Activated CD4-positive, alpha-beta T cell treated with anti-CD3 and anti-CD28 coated beads for 4 hours (primary cell): Measurements from ENCODE around the gene AGBL1.

ENCODE experiments used
- DNase-seq, 2 donors: peaks; one replicate each; pipeline ENCODE4 v3.0.0-alpha.2; 2020

AGBL1 gene

GRCh38 chr15:86333819-86334218, 254.1 kb downstream of the AGBL1 start:
- no peak for DNase-seq

- DNase-seq: no peak
Measured at GRCh38 chr15:86336051-86336788, 256.5 kb downstream of the AGBL1 start.

DNA sequence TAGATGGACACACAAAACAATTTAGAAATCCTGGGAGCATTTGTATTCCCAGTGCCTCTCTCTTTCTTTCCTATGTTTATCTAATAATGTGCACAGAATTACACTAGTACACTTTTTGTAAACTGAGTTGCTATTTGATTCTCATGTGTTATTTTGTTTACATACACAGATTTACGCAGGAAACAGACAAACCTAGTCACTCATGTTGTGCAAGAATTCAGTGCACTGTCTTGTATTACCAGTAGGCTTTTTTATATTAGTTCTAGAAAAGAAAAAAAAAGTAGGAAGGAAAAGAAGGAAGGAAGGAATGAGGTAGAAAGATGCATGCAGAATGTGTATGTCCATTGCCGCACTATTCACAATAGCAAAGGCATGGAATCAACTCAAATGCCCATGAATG, 257.4 kb downstream of the AGBL1 start:
- no peak for DNase-seq

DNA sequence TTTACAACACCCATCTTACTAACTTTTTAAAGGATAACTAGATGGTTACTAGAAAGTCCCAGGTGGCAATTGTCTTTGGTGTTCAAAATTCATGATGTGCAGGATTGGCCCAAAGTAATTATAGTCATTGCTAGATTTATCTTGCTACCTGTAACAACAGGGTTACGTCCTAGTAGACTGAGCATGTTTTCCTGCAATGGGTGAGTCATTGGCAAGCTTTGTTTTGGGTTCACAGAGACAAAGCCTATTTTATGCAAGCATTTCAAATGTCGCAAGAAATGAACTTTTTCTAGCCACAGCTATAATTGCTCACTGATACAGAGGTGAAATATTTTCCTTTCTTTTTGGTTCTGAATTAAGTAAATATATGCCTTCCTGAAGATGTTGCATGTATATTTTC, 267.6 kb downstream of the AGBL1 start:
- DNase-seq: no peak

DNA sequence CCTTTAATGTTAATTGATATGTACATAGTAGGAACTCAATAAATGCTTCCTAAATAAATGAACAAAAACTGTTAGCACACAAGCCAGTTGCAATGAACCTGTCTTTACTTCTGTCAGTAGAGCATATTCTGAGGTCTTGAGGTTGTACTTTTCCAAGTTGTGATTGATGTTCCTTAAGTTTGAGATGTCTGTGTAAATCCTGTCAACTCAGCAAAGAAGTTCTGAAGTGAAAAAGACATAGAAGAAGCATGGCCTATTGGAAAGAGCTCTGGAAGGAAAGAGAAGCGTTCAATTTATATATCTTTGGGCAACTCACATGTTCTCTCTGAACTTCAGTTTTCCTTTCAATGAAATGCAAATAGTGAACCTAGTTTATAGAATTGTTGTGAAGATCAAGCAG, 269.9 kb downstream of the AGBL1 start:
- no peak for DNase-seq

DNA sequence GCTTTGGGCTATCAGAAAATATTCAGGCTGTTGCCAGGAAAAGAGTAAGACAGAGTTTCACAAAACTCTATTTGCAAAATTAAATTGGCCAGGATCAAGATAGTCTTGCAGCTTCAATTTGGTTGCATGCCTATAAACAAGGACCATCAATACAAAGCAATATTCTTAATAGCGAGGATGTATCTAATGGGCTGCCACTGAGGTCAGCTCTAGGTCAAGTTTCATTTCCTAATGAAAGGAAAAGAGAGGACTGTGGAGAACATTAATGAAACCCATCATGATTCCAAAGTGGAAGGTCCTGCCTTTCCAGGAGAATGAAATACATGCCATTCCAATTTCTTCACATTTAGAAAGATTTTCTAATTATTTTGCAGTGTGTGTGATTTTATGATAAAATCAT, 273.5 kb downstream of the AGBL1 start:
- no peak for DNase-seq

- no peak for DNase-seq
Measured at GRCh38 chr15:86355361-86355760, 275.7 kb downstream of the AGBL1 start.

GRCh38 chr15:86355801-86356200, 276.1 kb downstream of the AGBL1 start:
- DNase-seq: no peak

DNA sequence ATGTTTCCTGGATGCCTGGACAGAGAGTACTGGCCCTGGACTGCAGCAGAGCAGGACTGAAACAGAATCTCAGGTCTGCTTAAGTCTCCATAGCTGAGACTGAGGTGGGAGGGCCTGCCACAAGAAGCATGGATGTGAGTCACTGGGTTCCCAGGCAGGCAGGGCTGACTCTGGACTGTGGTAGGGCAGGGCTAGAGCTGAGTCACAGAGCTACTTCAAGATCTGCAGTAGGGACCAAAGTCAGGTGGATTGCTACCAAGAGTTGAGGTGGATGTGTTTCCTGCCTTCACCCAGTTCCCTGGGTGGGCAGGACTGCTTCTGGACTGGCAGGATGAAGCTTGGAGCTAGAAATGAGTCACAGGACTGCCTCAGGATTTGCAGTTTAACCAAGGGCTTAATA, 282.9 kb downstream of the AGBL1 start:
- DNase-seq: no peak

DNA sequence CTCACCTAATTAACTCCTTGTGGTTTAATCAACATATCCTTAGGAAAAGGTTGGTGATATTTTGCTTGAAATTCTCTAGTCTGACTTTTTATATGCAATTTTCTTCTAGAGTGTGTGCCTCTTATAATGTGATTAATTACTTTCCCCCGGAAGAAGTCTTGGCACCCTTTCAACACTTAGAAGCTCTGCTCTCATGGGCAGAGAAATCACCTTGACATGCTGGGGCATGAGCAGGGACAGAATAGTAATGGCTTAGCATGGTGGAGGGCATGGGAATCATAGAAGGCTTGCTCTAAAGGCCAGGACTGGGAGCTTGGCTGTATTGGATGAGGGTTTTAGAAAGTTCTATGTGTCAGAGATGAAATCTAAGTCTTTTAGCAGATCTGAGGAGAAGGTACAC, 293.5 kb downstream of the AGBL1 start:
- DNase-seq: no peak

DNA sequence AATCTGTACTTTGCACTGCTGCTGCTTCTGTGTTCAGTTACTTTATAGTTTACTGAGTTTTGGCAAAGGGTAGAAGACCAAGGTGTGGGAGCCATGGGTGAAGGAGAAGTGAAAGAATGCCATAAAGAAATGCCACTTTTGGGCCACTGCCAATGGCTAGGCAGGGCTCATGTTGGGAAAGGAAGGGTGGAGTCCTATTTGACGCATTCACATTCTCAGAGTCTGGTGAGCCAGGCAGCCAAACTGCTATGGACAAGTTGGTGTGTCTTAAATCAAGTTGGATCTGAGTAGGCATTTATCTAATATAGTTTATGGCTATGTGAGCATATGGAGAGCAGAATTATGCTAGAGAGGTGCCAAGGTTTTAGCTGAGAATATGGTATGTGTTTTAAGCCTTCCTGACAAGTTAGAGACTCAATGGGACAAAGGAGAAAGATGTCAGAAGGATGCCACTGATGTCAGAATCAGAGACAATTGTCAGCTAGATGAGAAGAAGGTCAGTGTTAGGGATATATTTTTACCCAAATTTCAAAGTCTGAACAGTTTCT, 296.1 kb downstream of the AGBL1 start:
- DNase-seq: no peak

GRCh38 chr15:86377914-86378313, 298.2 kb downstream of the AGBL1 start:
- DNase-seq: no peak

DNA sequence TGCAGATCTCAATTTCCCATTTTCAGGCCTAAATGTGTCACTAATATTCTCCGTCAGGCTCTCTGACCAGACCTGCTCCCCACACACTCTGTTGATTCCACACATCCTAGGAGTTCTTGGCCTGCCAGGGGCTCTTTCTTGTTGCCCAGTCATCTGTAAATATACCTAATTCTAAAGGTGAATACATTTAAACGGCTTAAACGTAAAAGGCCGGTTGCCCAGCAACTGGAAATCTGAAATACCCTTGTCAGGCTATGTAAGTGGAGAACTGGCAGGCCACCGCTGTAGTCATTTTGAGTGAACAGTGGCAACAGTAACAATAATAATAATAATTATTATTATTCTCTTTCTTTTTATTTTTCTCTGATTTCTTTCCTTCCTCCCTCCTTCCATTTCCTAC, 302.7 kb downstream of the AGBL1 start:
- DNase-seq: no peak

DNA sequence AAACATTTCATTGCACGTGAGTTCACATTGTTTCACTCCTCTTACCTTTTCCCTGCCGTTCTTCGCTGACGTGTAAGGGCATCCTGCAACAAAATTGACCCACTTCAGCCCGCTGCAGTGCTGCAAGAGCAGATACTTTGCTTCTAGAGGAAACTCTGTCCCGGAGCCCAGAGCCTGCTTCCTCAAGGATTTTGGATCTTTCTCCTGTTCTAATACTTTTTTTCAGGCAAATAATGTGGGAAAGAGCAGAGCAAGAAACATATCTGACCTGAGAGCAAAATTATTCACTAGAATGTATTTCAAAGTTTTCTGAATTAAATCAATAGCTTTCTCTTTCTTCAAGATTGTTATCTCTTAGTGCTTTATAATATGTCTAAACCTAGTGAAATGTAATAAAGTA, 303.9 kb downstream of the AGBL1 start:
- DNase-seq: no peak

GRCh38 chr15:86384186-86384585, 304.5 kb downstream of the AGBL1 start:
- DNase-seq: no peak

- DNase-seq: no peak
Measured at GRCh38 chr15:86392296-86392695, 312.6 kb downstream of the AGBL1 start.

GRCh38 chr15:86392874-86393273, 313.2 kb downstream of the AGBL1 start:
- DNase-seq: no peak

GRCh38 chr15:86394866-86395265, 315.2 kb downstream of the AGBL1 start:
- no peak for DNase-seq

DNA sequence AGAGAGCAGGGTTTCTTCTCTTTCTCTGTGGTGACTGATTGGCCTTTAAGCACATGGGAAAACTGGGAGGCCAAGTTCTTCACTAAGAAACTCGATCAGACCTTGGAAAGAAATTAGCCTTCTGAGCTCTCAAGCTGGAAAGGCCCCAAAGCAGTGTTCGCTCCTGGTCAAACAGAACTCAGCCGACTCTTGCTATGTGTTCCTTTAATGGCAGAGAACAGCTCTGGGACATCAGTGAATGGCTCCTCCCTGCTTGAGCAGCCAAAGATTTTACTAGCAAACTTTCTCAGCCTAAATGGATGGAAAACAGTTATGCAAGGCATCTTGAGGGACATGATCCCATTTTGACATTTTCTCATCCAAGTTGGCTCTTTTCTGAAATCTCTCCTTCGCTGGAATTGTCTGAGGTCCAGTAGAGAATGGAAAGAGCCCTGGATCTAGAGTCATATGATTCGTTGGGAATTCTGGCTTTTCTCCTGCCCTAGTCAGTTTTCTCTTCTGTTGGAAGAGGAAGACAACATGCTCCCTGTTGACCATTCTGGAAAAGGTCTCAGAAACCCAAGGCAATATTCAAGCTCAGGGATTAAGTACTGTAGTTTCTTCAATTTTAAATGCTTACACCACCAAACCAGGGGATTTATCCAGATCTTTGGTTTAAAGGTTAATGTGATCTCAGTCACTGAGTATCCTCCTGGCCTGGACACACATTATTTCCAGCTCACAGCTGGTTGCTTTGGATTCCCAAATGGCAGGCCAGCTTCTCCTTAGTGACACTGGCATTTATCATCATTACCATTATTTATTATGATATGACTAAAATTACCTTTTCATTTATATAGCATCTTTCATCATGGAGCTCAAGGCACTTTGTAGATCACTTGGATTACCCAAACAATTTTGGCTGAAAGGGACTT, 319.6 kb downstream of the AGBL1 start:
- DNase-seq: no peak

- no peak for DNase-seq
Measured at GRCh38 chr15:86403221-86403620, 323.6 kb downstream of the AGBL1 start.

DNA sequence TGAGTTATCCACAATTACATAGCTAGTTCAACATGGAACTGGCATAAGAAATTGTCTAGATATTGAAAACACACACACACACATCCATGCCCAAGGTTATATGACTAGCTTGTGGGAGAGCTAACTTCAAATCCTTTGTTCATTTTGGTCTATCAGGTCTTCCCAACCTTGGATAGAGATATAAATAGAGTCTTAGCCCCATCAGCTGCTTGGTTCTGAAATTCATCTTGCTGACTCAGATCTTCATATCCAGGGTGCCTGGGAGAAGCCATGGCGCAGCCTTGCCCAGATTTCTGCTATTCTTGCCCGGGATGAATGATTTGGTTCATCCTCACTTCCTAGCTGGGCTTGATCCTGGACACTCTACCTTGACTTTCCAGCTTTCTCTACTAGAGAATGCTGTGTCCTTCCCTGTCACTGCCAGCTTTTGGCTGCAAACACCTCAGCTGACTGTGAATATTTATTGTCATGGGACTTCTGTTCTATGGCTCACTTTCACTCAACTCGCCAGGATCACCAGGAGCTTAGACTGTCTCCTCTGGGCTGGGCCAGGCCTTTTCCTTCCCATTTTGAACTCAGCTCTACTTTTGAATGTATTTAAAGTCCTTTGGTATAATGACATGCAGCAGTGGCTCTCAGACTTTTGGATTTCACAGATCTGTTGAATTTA, 324.4 kb downstream of the AGBL1 start:
- DNase-seq: no peak

- no peak for DNase-seq
Measured at GRCh38 chr15:86408261-86408660, 328.6 kb downstream of the AGBL1 start.

- no peak for DNase-seq
Measured at GRCh38 chr15:86411916-86412315, 332.2 kb downstream of the AGBL1 start.
